Tibial nerve (tissue), 4 donors: Measurements from ENCODE around the gene BMP7.

Experiments
- EP300 ChIP-seq, 2 donors: sonication (generic); formaldehyde crosslinking; IDR thresholded peaks; one replicate each; pipeline ENCODE4 v1.6.1; 2017; ENCODE audit warnings: antibody characterized with exemption in 2 of 2, mild to moderate bottlenecking in 1 of 2
- TF ChIP-seq, protein P1 (sequence below), 5 experiments: fragments of 200-600 bp in 3 of 5; fragments of 450-650 bp in 2 of 5; sonication (generic) in 3 of 5; IDR thresholded peaks; one replicate each; pipeline ENCODE4 v1.5.1; 2016 to 2019; ENCODE audit warnings: antibody characterized with exemption in 5 of 5, mild to moderate bottlenecking in 3 of 5, moderate library complexity in 2 of 5

GRCh38 chr20:57222631-57222950 is 43.9 kb downstream of the BMP7 start:
- TF ChIP-seq, protein P1, sequence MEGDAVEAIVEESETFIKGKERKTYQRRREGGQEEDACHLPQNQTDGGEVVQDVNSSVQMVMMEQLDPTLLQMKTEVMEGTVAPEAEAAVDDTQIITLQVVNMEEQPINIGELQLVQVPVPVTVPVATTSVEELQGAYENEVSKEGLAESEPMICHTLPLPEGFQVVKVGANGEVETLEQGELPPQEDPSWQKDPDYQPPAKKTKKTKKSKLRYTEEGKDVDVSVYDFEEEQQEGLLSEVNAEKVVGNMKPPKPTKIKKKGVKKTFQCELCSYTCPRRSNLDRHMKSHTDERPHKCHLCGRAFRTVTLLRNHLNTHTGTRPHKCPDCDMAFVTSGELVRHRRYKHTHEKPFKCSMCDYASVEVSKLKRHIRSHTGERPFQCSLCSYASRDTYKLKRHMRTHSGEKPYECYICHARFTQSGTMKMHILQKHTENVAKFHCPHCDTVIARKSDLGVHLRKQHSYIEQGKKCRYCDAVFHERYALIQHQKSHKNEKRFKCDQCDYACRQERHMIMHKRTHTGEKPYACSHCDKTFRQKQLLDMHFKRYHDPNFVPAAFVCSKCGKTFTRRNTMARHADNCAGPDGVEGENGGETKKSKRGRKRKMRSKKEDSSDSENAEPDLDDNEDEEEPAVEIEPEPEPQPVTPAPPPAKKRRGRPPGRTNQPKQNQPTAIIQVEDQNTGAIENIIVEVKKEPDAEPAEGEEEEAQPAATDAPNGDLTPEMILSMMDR (IDR thresholded peaks at IDR 0.05) = no peak
- no peak for TF ChIP-seq EP300 (IDR thresholded peaks at IDR 0.05)
